K562 (cell line): Measurements from ENCODE around the gene RNF34. TPM values are rescaled to one million over a fixed set of nuclear protein-coding genes. Genes with fewer than 3 reads are reported as not detected.

ENCODE experiments used
- ATAC-seq: fragments of 200-7000 bp; cut with Tn5 transposase; 3 replicates; pipeline ENCODE4 v1.9.1; 2020; ENCODE audit warnings: moderate library complexity
- BruUV-seq: library from RNA; stranded (reverse); fragments of 400-500 nt; replicated peaks from 2 replicates; lab custom pipeline; 2021; lab: Mats Ljungman, UMichigan
- CTCF ChIA-PET: fragments of 300-600 bp; formaldehyde crosslinking; extraction: SDS; loops from one replicate; lab custom pipeline; 2021; ENCODE audit warnings: low intra/inter-chr PET ratio; lab: Yijun Ruan, JAX
- POLR2A ChIA-PET: fragments of 300-600, 350-650 bp; sonication (Branson Sonifier 250); formaldehyde crosslinking; extraction: SDS; loops from one replicate; lab custom pipeline; 2021; ENCODE audit warnings: antibody characterized with exemption, inconsistent platforms; lab: Yijun Ruan, JAX
- DNase-seq, 4 experiments: peaks; one replicate each; pipeline versions ENCODE4 v3.0.0 to v3.0.0-alpha.2; 2011 to 2018; ENCODE audit warnings: low spot score in 3 of 4, mixed read lengths in 3 of 4; ENCODE audit errors: extremely low read depth in 1 of 4
- FAIRE-seq: peaks from 2 replicates; lab custom pipeline; 2011; peaks lifted over from hg19 to GRCh38; lab: Jason Lieb, UNC
- H2AFZ ChIP-seq: 2 replicates; pipeline ENCODE4 v1.6.0; 2011; ENCODE audit warnings: low read depth, low read length, control low read depth, inconsistent platforms
- H3K27ac ChIP-seq: fragments of 200-600 bp; 3 replicates; pipeline ENCODE4 v1.8.0; 2011; ENCODE audit warnings: low read depth, mild to moderate bottlenecking, control low read depth, inconsistent platforms, low read length, moderate library complexity, mixed read lengths; ENCODE audit errors: extremely low read depth
- H3K27me3 ChIP-seq, 2 experiments: fragments of 300-600 bp in 1 of 2; 2 replicates in 1 of 2; 3 replicates in 1 of 2; pipeline versions ENCODE4 v1.6.0 to v1.8.0; 2011; ENCODE audit warnings: inconsistent platforms in 2 of 2, low read length in 2 of 2, mild to moderate bottlenecking in 1 of 2, mixed read lengths in 1 of 2, moderate library complexity in 1 of 2; ENCODE audit not compliant: control insufficient read depth in 2 of 2, insufficient read depth in 2 of 2
- H3K36me3 ChIP-seq: fragments of 300-600 bp; 3 replicates; pipeline ENCODE4 v1.8.0; 2011; ENCODE audit warnings: mild to moderate bottlenecking, low read length, inconsistent platforms; ENCODE audit not compliant: control insufficient read depth, insufficient read depth
- H3K4me1 ChIP-seq, 2 experiments: fragments of 200-600 bp in 1 of 2; replicated peaks in 1 of 2; 2 replicates in 1 of 2; 3 replicates in 1 of 2; pipeline versions ENCODE4 v1.5.1 to v1.8.0; 2011; ENCODE audit warnings: inconsistent platforms in 2 of 2, low read length in 2 of 2, mild to moderate bottlenecking in 1 of 2, mixed read lengths in 1 of 2, moderate library complexity in 1 of 2; ENCODE audit not compliant: control insufficient read depth in 2 of 2, insufficient read depth in 2 of 2
- H3K4me2 ChIP-seq: 2 replicates; pipeline ENCODE4 v1.6.1; 2011; ENCODE audit warnings: low read length, control low read depth, inconsistent platforms, mixed read lengths; ENCODE audit not compliant: insufficient read depth
- H3K4me3 ChIP-seq: fragments of 200-600 bp; sonication (generic), shearing (Covaris generic); 2 replicates; pipeline ENCODE4 v1.5.1; 2016; ENCODE audit warnings: control low read depth, inconsistent platforms
- H3K79me2 ChIP-seq: fragments of 200-600 bp; 3 replicates; pipeline ENCODE4 v1.8.0; 2011; ENCODE audit warnings: low read length, inconsistent platforms; ENCODE audit not compliant: control insufficient read depth, insufficient read depth
- H3K9ac ChIP-seq, 2 experiments: 2 replicates each; pipeline versions ENCODE4 v1.6.0 to v1.6.1; 2011; ENCODE audit warnings: low read depth in 2 of 2, low read length in 2 of 2, control low read depth in 1 of 2, inconsistent platforms in 1 of 2, mild to moderate bottlenecking in 1 of 2, mixed read lengths in 1 of 2; ENCODE audit not compliant: insufficient read depth in 1 of 2
- H3K9me1 ChIP-seq: one replicate; pipeline ENCODE4 v1.6.0; 2011; ENCODE audit warnings: inconsistent platforms, mild to moderate bottlenecking, low read length, moderate library complexity; ENCODE audit not compliant: control insufficient read depth, insufficient read depth
- H3K9me3 ChIP-seq: replicated peaks from 2 replicates; pipeline ENCODE4 v1.5.1; 2011; ENCODE audit warnings: low read depth, low read length, inconsistent platforms; ENCODE audit not compliant: control insufficient read depth, insufficient read depth
- H4K20me1 ChIP-seq: replicated peaks from 2 replicates; pipeline ENCODE4 v1.6.1; 2011; ENCODE audit warnings: low read length, inconsistent platforms, mixed read lengths; ENCODE audit not compliant: control insufficient read depth, insufficient read depth
- ARID1B ChIP-seq: fragments of 450-650 bp; IDR thresholded peaks from 2 replicates; pipeline ENCODE4 v1.6.1; 2016; ENCODE audit warnings: antibody characterized with exemption, mild to moderate bottlenecking, inconsistent platforms
- CBX8 ChIP-seq: fragments of 200-600 bp; sonication (generic); IDR thresholded peaks from 2 replicates; pipeline ENCODE4 v1.6.1; 2012; ENCODE audit warnings: borderline replicate concordance, mixed run types, low read depth, mild to moderate bottlenecking, moderate library complexity, mixed read lengths, low read length, control low read depth, inconsistent platforms; ENCODE audit not compliant: poor library complexity, severe bottlenecking; ENCODE audit errors: extremely low read depth
- CLOCK ChIP-seq: fragments of 250-450 bp; sonication (Bioruptor Pico); IDR thresholded peaks from 2 replicates; pipeline ENCODE4 v1.4.0; 2020; ENCODE audit warnings: mild to moderate bottlenecking, moderate library complexity, borderline replicate concordance
- E2F3 ChIP-seq: fragments of 250-450 bp; sonication (Bioruptor Pico); IDR thresholded peaks from 2 replicates; pipeline ENCODE4 v1.4.0; 2020; ENCODE audit warnings: mild to moderate bottlenecking
- EWSR1 ChIP-seq: fragments of 450-650 bp; IDR thresholded peaks from 2 replicates; pipeline ENCODE4 v1.6.1; 2018; ENCODE audit warnings: borderline replicate concordance, mild to moderate bottlenecking, low read depth, moderate library complexity; ENCODE audit not compliant: partially characterized antibody
- FOXJ2 ChIP-seq: fragments of 200-800 bp; sonication (Bioruptor generic); IDR thresholded peaks from 2 replicates; pipeline ENCODE4 v1.6.1; 2016; ENCODE audit warnings: missing genetic modification characterization, missing compliant biosample characterization
- HMG20A ChIP-seq: fragments of 450-650 bp; formaldehyde crosslinking; conservative IDR thresholded peaks from 2 replicates; pipeline ENCODE4 v1.4.0; 2020; ENCODE audit warnings: mild to moderate bottlenecking, mixed read lengths
- MAFK ChIP-seq: IDR thresholded peaks from 2 replicates; pipeline ENCODE4 v1.6.1; 2011; ENCODE audit warnings: low read length, improper control_type of control experiment
- NCOR1 ChIP-seq: fragments of 450-650 bp; IDR thresholded peaks from 2 replicates; pipeline ENCODE4 v1.6.1; 2016; ENCODE audit warnings: mild to moderate bottlenecking, moderate library complexity
- ZBTB12 ChIP-seq: fragments of 250-450 bp; sonication (Bioruptor Pico); IDR thresholded peaks from 2 replicates; pipeline ENCODE4 v1.4.0; 2020
- ZFP36 ChIP-seq: fragments of 150-350 bp; IDR thresholded peaks from 2 replicates; pipeline ENCODE4 v1.6.1; 2018; ENCODE audit warnings: low read length, low read depth; ENCODE audit not compliant: partially characterized antibody
- ZNF224 ChIP-seq: sonication (generic); formaldehyde crosslinking; IDR thresholded peaks from 2 replicates; pipeline ENCODE4 v1.8.0; 2022; ENCODE audit warnings: mild to moderate bottlenecking, missing genetic modification reagents
- ZNF398 ChIP-seq: fragments of 250-450 bp; sonication (Bioruptor Pico); IDR thresholded peaks from 2 replicates; pipeline ENCODE4 v1.8.0; 2021; ENCODE audit warnings: moderate library complexity, mild to moderate bottlenecking, inconsistent platforms
- WGBS: fragments of 100-300 bp; shearing (Covaris generic); methylation state at CpG from one replicate; pipeline ENCODE4 v1.1.6; 2016; ENCODE audit warnings: low coverage, mixed read lengths; ENCODE audit not compliant: insufficient coverage; ENCODE audit errors: missing lambda C conversion rate; 5-methylcytosine and 5-hydroxymethylcytosine counted together
- in situ Hi-C: fragments of 300-500 bp; cut with MboI; formaldehyde crosslinking; loops from 4 replicates; pipeline ENCODE4 v1.15.0; 2018; ENCODE audit warnings: inconsistent platforms, mixed read lengths
- intact Hi-C: fragments of 100-400 bp; cut with micrococcal nuclease; formaldehyde crosslinking; loops from 2 replicates; pipeline ENCODE4 v1.14.2; 2022
- polyA plus RNA-seq, 8 experiments: library from polyadenylated mRNA; depleted of rRNA in 4 of 8; stranded (reverse) in 5 of 8; unstranded in 3 of 8; fragments of >200 nt; fragmentation: Nextera tagmentation in 2 of 8; fragmentation: Illumina TruSeq in 1 of 8; extraction: Ambion mirVana in 2 of 8; extraction: Trizol in 1 of 8; gene quantifications; 2 replicates each; pipeline versions ENCODE4 v1.2.1 to v1.2.3, GENCODE V29; 2011 to 2014; ENCODE audit warnings: inconsistent platforms in 1 of 8, missing spikeins in 1 of 8
- total RNA-seq, 7 experiments: library from RNA; depleted of rRNA in 6 of 7; stranded (reverse); fragments of >200 nt in 6 of 7; fragmentation: Illumina TruSeq in 2 of 7; extraction: Trizol in 2 of 7; gene quantifications; 2 replicates each; pipeline versions ENCODE4 v1.2.1 to v1.2.3, GENCODE V29; 2011 to 2021; ENCODE audit warnings: low replicate concordance in 1 of 7

Gene RNF34
- total and polyA plus RNA-seq, 9 of the 15 experiments (the other 6 are each of a cell fraction or from before 2014, with no cell fraction given), result 41.7 to 88.9 (median 54.1) TPM

GRCh38 chr12:121351820-121352681, 47.9 kb upstream of the RNF34 start, which contains the start of gene ANAPC5:
TSS of gene ANAPC5 (minus strand) at chr12:121352411. CDS start at chr12:121352340, 71 bp downstream.
- in situ Hi-C loops, result no loop called here
- ChIA-PET POLR2A (interaction anchor here (0.6 to 3.3 kb wide), 21 partner anchors 9 to 225 kb away, joined by 3 to 19 read pairs (median 5); partner anchors contain the start of gene RNF34), CTCF (no interaction called here)
- H3K4me3 ChIP-seq, result peak within 1 kb of the TSS; percentile 53
- no peaks in the 10 kb centered on the region for H4K20me1 ChIP-seq
- peak within 1 kb of the TSS; percentile 76 to 98 for H3K9ac ChIP-seq
- peak within 1 kb of the TSS; percentile 86 for H3K27ac ChIP-seq
- peaks cover 52% of the 10 kb centered on the region for H3K79me2 ChIP-seq
- H3K4me2 ChIP-seq, result peak within 1 kb of the TSS; percentile 91
- FAIRE-seq (peak; percentile 99), DNase-seq (peak; percentile 94 to 99 (median 96)), ATAC-seq (peak; percentile 97)
- BruUV-seq, result no TSS peak
- H3K9me3 ChIP-seq, result no peaks in the 10 kb centered on the region
- no peaks in the 10 kb centered on the region for H3K9me1 ChIP-seq
- intact Hi-C loops, result loop anchor here (1.0 kb wide), 1 partner anchor 48 kb away; the partner anchor contains the start of gene RNF34
- peaks cover 3 to 8% of the 10 kb centered on the region in 2 experiments; a peak in 2 of 5 replicates for H3K4me1 ChIP-seq
- under 1% methylated on average over 49 of the region's 49 CpGs for whole genome bisulfite sequencing
- peak within 1 kb of the TSS; percentile 89 for H2AFZ ChIP-seq
- peaks cover 22% of the 10 kb centered on the region for H3K36me3 ChIP-seq
- H3K27me3 ChIP-seq, result no peaks in the 10 kb centered on the region
- no peak for TF ChIP-seq ZNF224 (CRISPR knock-in tag)
- TF ChIP-seq ZBTB12 (CRISPR knock-in tag), result peak; percentile 71
- TF ChIP-seq EWSR1, result no peak
- no peak for TF ChIP-seq CBX8
- no peak for TF ChIP-seq MAFK
- peak; percentile 48; the same call in 1 of the 2 replicates for TF ChIP-seq FOXJ2 (tag)
- no peak for TF ChIP-seq ZNF398 (CRISPR knock-in tag)
- no peak for TF ChIP-seq ARID1B
- peak; percentile 44; the same call in 1 of the 2 replicates for TF ChIP-seq NCOR1
- no peak for TF ChIP-seq CLOCK (CRISPR knock-in tag)
- TF ChIP-seq E2F3, result no peak
- TF ChIP-seq HMG20A (CRISPR knock-in tag), result no peak
- no peak for TF ChIP-seq ZFP36
